IMR-90 (cell line): ENCODE results near the gene MAN1C1. TPM values are rescaled to one million over a fixed set of nuclear protein-coding genes. Genes with fewer than 3 reads are reported as not detected.

Source experiments
- ATAC-seq: fragments of 200-7000 bp; cut with Tn5 transposase; 2 replicates; pipeline ENCODE4 v1.9.1; 2020; ENCODE audit warnings: low read depth, mild to moderate bottlenecking, moderate library complexity
- BruUV-seq: library from RNA; stranded (reverse); fragments of 400-500 nt; replicated peaks from 2 replicates; lab custom pipeline; 2021; lab: Mats Ljungman, UMichigan
- CTCF ChIA-PET: fragments of 300-600 bp; formaldehyde crosslinking; extraction: SDS; loops from one replicate; lab custom pipeline; 2021; ENCODE audit warnings: antibody characterized with exemption; lab: Yijun Ruan, JAX
- POLR2A ChIA-PET: fragments of 300-600 bp; sonication (Branson Sonifier 250); formaldehyde crosslinking; loops from one replicate; lab custom pipeline; 2022; ENCODE audit warnings: antibody characterized with exemption; ENCODE audit not compliant: unreplicated experiment; lab: Charles Lee
- DNase-seq: peaks from one replicate; pipeline ENCODE4 v3.0.0; 2013
- H2AFZ ChIP-seq: replicated peaks from 2 replicates; pipeline ENCODE3; 2013; ENCODE audit warnings: low read length, mild to moderate bottlenecking; ENCODE audit not compliant: poor library complexity
- H2AK5ac ChIP-seq: 2 replicates; pipeline ENCODE4 v1.6.1; 2013; ENCODE audit warnings: low read depth, low read length, inconsistent platforms
- H2AK9ac ChIP-seq: replicated peaks from 2 replicates; pipeline ENCODE3; 2013; ENCODE audit warnings: mild to moderate bottlenecking, low read depth, low read length, moderate library complexity; ENCODE audit not compliant: poor library complexity
- H2BK120ac ChIP-seq: 2 replicates; pipeline ENCODE4 v1.6.1; 2013; ENCODE audit warnings: low read depth, low read length, inconsistent platforms
- H2BK15ac ChIP-seq: 3 replicates; pipeline ENCODE4 v1.6.1; 2013; ENCODE audit warnings: low read depth, low read length, inconsistent platforms
- H2BK20ac ChIP-seq: 2 replicates; pipeline ENCODE4 v1.6.1; 2013; ENCODE audit warnings: low read depth, mild to moderate bottlenecking, inconsistent platforms, low read length, moderate library complexity
- H2BK5ac ChIP-seq: 2 replicates; pipeline ENCODE4 v1.6.1; 2013; ENCODE audit warnings: mild to moderate bottlenecking, low read depth, low read length, inconsistent platforms; ENCODE audit not compliant: poor library complexity, severe bottlenecking
- H3K14ac ChIP-seq: replicated peaks from 2 replicates; pipeline ENCODE4 v1.6.1; 2013; ENCODE audit warnings: low read depth, low read length, inconsistent platforms
- H3K18ac ChIP-seq: 2 replicates; pipeline ENCODE4 v1.6.1; 2013; ENCODE audit warnings: low read depth, low read length, control low read depth
- H3K23ac ChIP-seq: 2 replicates; pipeline ENCODE4 v1.6.1; 2013; ENCODE audit warnings: low read depth, low read length, inconsistent platforms
- H3K27ac ChIP-seq: 2 replicates; pipeline ENCODE4 v1.5.1; 2013; ENCODE audit warnings: mild to moderate bottlenecking, control low read depth, low read length; ENCODE audit not compliant: insufficient read depth
- H3K27me3 ChIP-seq: 2 replicates; pipeline ENCODE4 v1.6.1; 2013; ENCODE audit warnings: low read length; ENCODE audit not compliant: control insufficient read depth, insufficient read depth
- H3K36me3 ChIP-seq: 2 replicates; pipeline ENCODE4 v1.6.1; 2013; ENCODE audit warnings: low read length, mixed read lengths; ENCODE audit not compliant: control insufficient read depth, insufficient read depth
- H3K4ac ChIP-seq: 2 replicates; pipeline ENCODE4 v1.6.1; 2013; ENCODE audit warnings: low read depth, low read length, inconsistent platforms
- H3K4me1 ChIP-seq: 2 replicates; pipeline ENCODE4 v1.6.1; 2013; ENCODE audit warnings: low read length, mixed read lengths; ENCODE audit not compliant: control insufficient read depth, insufficient read depth
- H3K4me2 ChIP-seq: 2 replicates; pipeline ENCODE4 v1.6.1; 2013; ENCODE audit warnings: low read depth, mild to moderate bottlenecking, control low read depth, low read length, moderate library complexity
- H3K4me3 ChIP-seq: 2 replicates; pipeline ENCODE4 v1.5.1; 2013; ENCODE audit warnings: low read depth, mild to moderate bottlenecking, control low read depth, low read length, moderate library complexity; ENCODE audit not compliant: insufficient read depth
- H3K56ac ChIP-seq: 2 replicates; pipeline ENCODE4 v1.6.1; 2013; ENCODE audit warnings: low read length, inconsistent platforms; ENCODE audit not compliant: insufficient read depth; ENCODE audit errors: extremely low read depth
- H3K79me1 ChIP-seq, 2 experiments: 2 replicates each; pipeline ENCODE4 v1.6.1; 2013; ENCODE audit warnings: low read length in 2 of 2, inconsistent platforms in 1 of 2, low read depth in 1 of 2
- H3K9ac ChIP-seq: 2 replicates; pipeline ENCODE4 v1.6.1; 2013; ENCODE audit warnings: low read depth, low read length, control low read depth
- H3K9me1 ChIP-seq: 2 replicates; pipeline ENCODE4 v1.6.1; 2013; ENCODE audit warnings: low read length, inconsistent platforms; ENCODE audit not compliant: insufficient read depth
- H3K9me3 ChIP-seq: 2 replicates; pipeline ENCODE4 v1.6.1; 2013; ENCODE audit warnings: low read length; ENCODE audit not compliant: control insufficient read depth, insufficient read depth
- H4K20me1 ChIP-seq: 2 replicates; pipeline ENCODE4 v1.6.1; 2013; ENCODE audit warnings: low read length, inconsistent platforms; ENCODE audit not compliant: insufficient read depth
- H4K5ac ChIP-seq: 2 replicates; pipeline ENCODE4 v1.6.1; 2013; ENCODE audit warnings: mild to moderate bottlenecking, low read depth, low read length, control low read depth
- H4K8ac ChIP-seq, 2 experiments: 2 replicates each; pipeline ENCODE4 v1.6.1; 2013; ENCODE audit warnings: low read depth in 2 of 2, low read length in 2 of 2, control low read depth in 1 of 2, inconsistent platforms in 1 of 2
- H4K91ac ChIP-seq: 2 replicates; pipeline ENCODE4 v1.6.1; 2013; ENCODE audit warnings: low read depth, low read length, inconsistent platforms; ENCODE audit not compliant: insufficient read depth
- CEBPB ChIP-seq: IDR thresholded peaks from 2 replicates; pipeline ENCODE4 v1.6.1; 2012; ENCODE audit warnings: low read depth, low read length, improper control_type of control experiment
- CHD1 ChIP-seq: IDR thresholded peaks from 2 replicates; pipeline ENCODE4 v1.6.1; 2012; ENCODE audit warnings: low read depth, low read length, improper control_type of control experiment
- MAFK ChIP-seq: IDR thresholded peaks from 2 replicates; pipeline ENCODE4 v1.6.1; 2012; ENCODE audit warnings: low read depth, low read length, improper control_type of control experiment
- RAD21 ChIP-seq: IDR thresholded peaks from 2 replicates; pipeline ENCODE4 v1.6.1; 2012; ENCODE audit warnings: low read length, improper control_type of control experiment
- RCOR1 ChIP-seq: IDR thresholded peaks from 2 replicates; pipeline ENCODE4 v1.6.1; 2012; ENCODE audit warnings: mild to moderate bottlenecking, low read length, improper control_type of control experiment; ENCODE audit not compliant: insufficient replicate concordance
- RFX5 ChIP-seq: IDR thresholded peaks from 2 replicates; pipeline ENCODE4 v1.8.0; 2012; ENCODE audit warnings: low read depth, mild to moderate bottlenecking, low read length, moderate library complexity
- SMC3 ChIP-seq: fragments of 150-350 bp; IDR thresholded peaks from 2 replicates; pipeline ENCODE4 v1.6.1; 2016; ENCODE audit warnings: low read depth, mild to moderate bottlenecking, antibody characterized with exemption, low read length, moderate library complexity
- WGBS, 2 experiments: methylation state at CpG; one replicate each; pipeline versions ENCODE4 v1.1.5 to v1.1.7; 2013; ENCODE audit warnings: missing lambda C conversion rate in 2 of 2; ENCODE audit not compliant: insufficient read length in 1 of 2; ENCODE audit errors: extremely low coverage in 2 of 2; 5-methylcytosine and 5-hydroxymethylcytosine counted together
- dilution Hi-C: fragments of 300-500 bp; cut with HindIII; formaldehyde crosslinking; loops from one replicate; pipeline ENCODE4 v1.14.3; 2018; ENCODE audit warnings: low sequenced_read_pairs; ENCODE audit not compliant: unreplicated experiment
- in situ Hi-C: fragments of 300-500 bp; cut with MboI; formaldehyde crosslinking; loops from 3 replicates; pipeline ENCODE4 v1.14.3; 2019; ENCODE audit warnings: low sequenced_read_pairs, inconsistent platforms, mixed read lengths
- intact Hi-C: fragments of 100-400 bp; cut with micrococcal nuclease; formaldehyde crosslinking; loops from 2 replicates; pipeline ENCODE4 v1.10.0; 2022
- polyA plus RNA-seq, 3 experiments: library from polyadenylated mRNA; depleted of rRNA; stranded (reverse); fragments of >200 nt; gene quantifications; 2 replicates each; pipeline ENCODE4 v1.2.3, GENCODE V29; 2012; ENCODE audit warnings: low replicate concordance in 1 of 3
- total RNA-seq: library from RNA; depleted of rRNA; stranded (reverse); fragments of >200 nt; gene quantifications from 2 replicates; pipeline ENCODE4 v1.2.3, GENCODE V29; 2012
- TF ChIP-seq, protein P1 (sequence below): fragments of 150-350 bp; IDR thresholded peaks from 2 replicates; pipeline ENCODE4 v1.6.1; 2016; ENCODE audit warnings: low read depth, mild to moderate bottlenecking, low read length, moderate library complexity, borderline replicate concordance

MAN1C1 gene
- total and polyA plus RNA-seq, 2 of the 4 experiments (the other 2 are of a cell fraction) = 3.2 to 11.3 TPM

DNA sequence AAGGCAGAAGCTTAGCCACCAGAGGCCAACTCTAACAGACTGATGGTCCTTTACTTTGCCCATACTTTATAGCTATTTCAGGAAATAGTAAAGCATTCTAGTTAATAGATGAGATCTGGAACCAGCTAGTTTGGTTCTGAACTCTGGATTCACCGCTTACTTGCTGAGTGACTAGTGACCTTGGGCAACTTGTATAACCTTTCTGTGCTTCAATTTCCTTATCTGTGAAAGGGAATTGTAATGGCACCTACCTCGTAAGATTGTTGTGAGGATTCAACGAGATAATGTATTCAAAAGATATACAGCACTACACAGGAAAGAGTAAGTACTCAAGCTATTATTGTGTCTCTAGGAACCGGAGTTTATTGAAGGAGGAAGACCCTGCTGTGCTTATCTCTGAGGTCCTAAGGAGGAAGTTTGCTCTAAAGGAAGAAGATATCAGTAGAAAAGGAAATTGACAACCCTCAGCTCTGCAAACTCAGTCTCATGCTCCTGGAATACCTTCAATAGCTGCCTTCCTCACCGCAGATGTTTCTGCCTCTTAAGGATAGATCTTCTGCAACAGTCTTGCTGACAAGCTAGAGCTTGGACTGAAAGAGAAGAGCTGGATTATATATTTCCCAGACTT, 215.1 kb downstream of the MAN1C1 start:
- no CpG with 5 or more reads among the region's 5 CpGs for WGBS, 2 experiments
- no peak for DNase-seq
- no peak overlapping the region for H3K4me3 ChIP-seq
- no peak overlapping the region for H4K5ac ChIP-seq
- no peak overlapping the region for H2BK120ac ChIP-seq
- no peak overlapping the region for H3K9ac ChIP-seq
- no peak overlapping the region for H3K4me2 ChIP-seq
- peaks cover 56% of the 10 kb centered on the region for H3K36me3 ChIP-seq
- H3K23ac ChIP-seq = no peak overlapping the region
- H3K4ac ChIP-seq = no peak overlapping the region
- H4K91ac ChIP-seq = no peak overlapping the region
- TF ChIP-seq CEBPB (no peak), RCOR1 (no peak), CHD1 (no peak), RAD21 (no peak), MAFK (no peak), SMC3 (no peak), RFX5 (no peak)
- TF ChIP-seq, protein P1, sequence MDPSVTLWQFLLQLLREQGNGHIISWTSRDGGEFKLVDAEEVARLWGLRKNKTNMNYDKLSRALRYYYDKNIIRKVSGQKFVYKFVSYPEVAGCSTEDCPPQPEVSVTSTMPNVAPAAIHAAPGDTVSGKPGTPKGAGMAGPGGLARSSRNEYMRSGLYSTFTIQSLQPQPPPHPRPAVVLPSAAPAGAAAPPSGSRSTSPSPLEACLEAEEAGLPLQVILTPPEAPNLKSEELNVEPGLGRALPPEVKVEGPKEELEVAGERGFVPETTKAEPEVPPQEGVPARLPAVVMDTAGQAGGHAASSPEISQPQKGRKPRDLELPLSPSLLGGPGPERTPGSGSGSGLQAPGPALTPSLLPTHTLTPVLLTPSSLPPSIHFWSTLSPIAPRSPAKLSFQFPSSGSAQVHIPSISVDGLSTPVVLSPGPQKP = no peak
- H3K14ac ChIP-seq = no peak overlapping the region
- intact Hi-C loops (no loop called here), in situ Hi-C loops (no loop called here), dilution Hi-C loops (no loop called here)
- H4K20me1 ChIP-seq = no peaks in the 10 kb centered on the region
- ChIA-PET POLR2A (no interaction called here), CTCF (no interaction called here)
- BruUV-seq = no TSS peak
- H3K56ac ChIP-seq = no peak overlapping the region
- H2AK5ac ChIP-seq = no peak overlapping the region
- no peak overlapping the region for H2BK15ac ChIP-seq
- no peak overlapping the region for H3K27ac ChIP-seq
- H3K79me1 ChIP-seq = peaks cover 4 to 10% of the 10 kb centered on the region in 2 experiments
- H4K8ac ChIP-seq = no peak overlapping the region
- ATAC-seq = no peak
- no peak overlapping the region for H2BK5ac ChIP-seq
- no peaks in the 10 kb centered on the region for H3K4me1 ChIP-seq
- H3K18ac ChIP-seq = no peak overlapping the region
- H2BK20ac ChIP-seq = no peak overlapping the region
- H2AK9ac ChIP-seq = no peak overlapping the region
- H3K9me1 ChIP-seq = no peaks in the 10 kb centered on the region; the same call in 1 of the 2 replicates
- H3K9me3 ChIP-seq = no peaks in the 10 kb centered on the region
- H2AFZ ChIP-seq = no peak overlapping the region
- H3K27me3 ChIP-seq = no peaks in the 10 kb centered on the region
